Skeletal muscle satellite cell (primary cell): ENCODE data around the gene ZNF611.
"Not testable (repeated sequence)": the region's sequence is repeated elsewhere in the genome, so short reads cannot be mapped to it uniquely, and the experiment has no call there.

Source experiments
- H3K27me3 ChIP-seq: 2 replicates; pipeline ENCODE4 v1.7.0; 2013; ENCODE audit warnings: low read length; ENCODE audit not compliant: control insufficient read depth, insufficient read depth
- H3K36me3 ChIP-seq: 2 replicates; pipeline ENCODE4 v1.7.0; 2013; ENCODE audit warnings: mild to moderate bottlenecking, control low read depth, low read length; ENCODE audit not compliant: insufficient read depth
- H3K4me1 ChIP-seq: 2 replicates; pipeline ENCODE4 v1.7.0; 2013; ENCODE audit warnings: low read length; ENCODE audit not compliant: control insufficient read depth, insufficient read depth
- H3K4me2 ChIP-seq: 2 replicates; pipeline ENCODE4 v1.7.0; 2013; ENCODE audit warnings: mild to moderate bottlenecking, low read length
- H3K4me3 ChIP-seq: 2 replicates; pipeline ENCODE4 v1.7.0; 2013; ENCODE audit warnings: low read length
- H3K9ac ChIP-seq: 2 replicates; pipeline ENCODE4 v1.7.0; 2013; ENCODE audit warnings: mild to moderate bottlenecking, low read depth, low read length, moderate library complexity
- H3K9me3 ChIP-seq: replicated peaks from 2 replicates; pipeline ENCODE4 v1.7.0; 2013; ENCODE audit warnings: mild to moderate bottlenecking, control low read depth, low read length

ZNF611 gene

DNA sequence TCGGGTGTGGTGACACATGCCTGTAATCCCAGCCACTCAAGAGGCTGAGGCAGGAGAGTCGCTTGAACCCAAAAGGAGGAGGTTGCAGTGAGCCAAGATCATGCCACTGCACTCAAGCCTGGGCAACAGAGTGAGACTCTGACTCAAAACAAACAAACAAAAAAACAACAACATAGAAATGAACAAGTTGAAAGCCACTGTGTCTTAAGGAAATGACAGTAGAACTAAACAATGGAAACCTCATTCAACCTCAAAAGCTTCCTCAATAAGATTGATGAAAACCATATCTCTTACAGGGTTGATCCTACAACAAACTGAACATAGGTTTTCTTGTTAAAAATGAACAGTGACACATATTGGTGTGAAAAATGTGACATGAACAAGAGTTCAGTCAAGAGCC lies 21.8 kb downstream of the ZNF611 start:
- H3K4me2 ChIP-seq, H3K27me3 ChIP-seq, H3K4me1 ChIP-seq, H3K9ac ChIP-seq, H3K4me3 ChIP-seq, H3K9me3 ChIP-seq: not testable (repeated sequence)
- peaks cover 26% of the 10 kb centered on the region for H3K36me3 ChIP-seq

DNA sequence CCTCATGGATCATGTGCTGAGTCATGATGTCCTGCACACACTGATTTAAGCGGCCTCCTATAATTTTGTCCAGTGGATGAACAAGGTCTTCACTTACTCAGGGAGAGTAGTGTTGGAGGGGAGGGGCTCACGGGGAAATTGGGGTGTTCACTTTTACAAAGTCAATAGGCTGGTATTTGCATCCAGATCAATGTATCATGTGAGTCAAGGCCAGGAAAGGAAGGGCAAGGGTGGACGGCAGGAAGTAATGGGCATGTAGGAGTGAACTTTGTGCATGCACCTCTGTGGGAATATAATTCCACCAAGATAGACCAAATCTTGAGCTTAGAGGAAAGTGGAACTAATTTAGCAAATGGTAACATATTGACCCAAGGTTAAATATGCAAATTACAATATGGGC lies 23.2 kb downstream of the ZNF611 start:
- not testable (repeated sequence) for H3K4me2 ChIP-seq, H3K9me3 ChIP-seq, H3K9ac ChIP-seq, H3K4me1 ChIP-seq, H3K4me3 ChIP-seq, H3K27me3 ChIP-seq
- H3K36me3 ChIP-seq: peaks cover 32% of the 10 kb centered on the region

DNA sequence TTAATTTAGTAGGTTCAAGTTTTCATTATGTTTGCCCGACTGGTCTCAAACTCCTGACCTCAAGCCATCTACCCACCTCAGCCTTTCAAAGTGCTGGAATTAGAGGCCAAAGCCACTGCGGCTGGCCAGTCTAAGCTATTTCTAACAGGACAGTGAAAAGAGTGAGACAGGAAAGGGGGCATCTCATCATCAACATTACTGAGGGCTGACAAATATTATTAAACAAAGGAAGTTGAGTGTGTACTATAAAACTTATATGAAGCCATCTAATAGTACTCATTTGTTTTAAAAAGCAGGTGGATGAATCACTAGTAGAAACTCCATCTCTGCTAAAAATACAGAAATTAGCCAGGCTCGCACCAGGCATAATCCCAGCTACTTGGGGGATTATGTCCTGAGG lies 24.3 kb downstream of the ZNF611 start:
- no peak overlapping the region for H3K9ac ChIP-seq
- H3K36me3 ChIP-seq: peaks cover 43% of the 10 kb centered on the region
- no peaks in the 10 kb centered on the region for H3K4me1 ChIP-seq
- no peaks in the 10 kb centered on the region for H3K27me3 ChIP-seq
- H3K4me2 ChIP-seq: no peak overlapping the region
- peaks cover 9% of the 10 kb centered on the region for H3K9me3 ChIP-seq
- H3K4me3 ChIP-seq: no peak overlapping the region

DNA sequence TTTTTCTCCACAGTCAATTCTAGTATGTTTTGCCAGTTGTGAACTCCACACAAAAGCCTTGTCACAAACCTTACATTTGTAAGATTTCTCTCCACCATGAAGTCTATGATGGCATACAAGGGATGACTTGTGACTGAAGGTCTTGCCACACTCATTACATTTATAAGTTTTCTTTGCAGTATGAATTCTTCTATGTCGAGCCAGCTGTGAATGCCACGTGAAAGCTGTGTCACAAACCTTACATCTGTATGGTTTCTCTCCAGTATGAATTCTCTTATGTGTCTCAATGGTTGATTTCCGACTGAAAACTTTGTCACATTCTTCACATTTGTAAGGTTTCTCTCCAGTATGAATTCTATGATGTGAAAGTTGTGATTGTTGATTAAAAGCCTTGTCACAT lies 29.2 kb downstream of the ZNF611 start:
- not testable (repeated sequence) for H3K4me3 ChIP-seq
- peaks cover 34% of the 10 kb centered on the region for H3K36me3 ChIP-seq
- H3K9me3 ChIP-seq: peaks cover 18% of the 10 kb centered on the region

DNA sequence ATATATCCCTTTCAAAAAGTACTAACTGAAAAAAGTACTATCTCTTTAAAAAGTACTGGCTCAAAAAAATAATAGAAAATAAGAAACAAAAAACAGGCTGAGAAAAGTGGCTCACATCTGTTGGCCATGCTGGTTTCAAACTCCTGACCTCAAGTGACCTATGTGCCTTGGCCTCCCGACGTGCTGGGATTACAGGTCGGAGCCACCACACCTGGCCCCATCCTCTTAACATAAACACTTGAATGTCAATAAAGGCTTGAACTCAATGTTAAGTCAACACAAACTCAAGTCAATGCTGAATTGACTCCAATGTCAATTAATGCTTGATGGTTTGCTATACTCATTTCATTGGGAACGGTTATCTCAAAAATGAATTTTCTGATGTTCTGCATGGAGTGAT lies 30.9 kb downstream of the ZNF611 start:
- Histone ChIP-seq H3K4me1 (no peaks in the 10 kb centered on the region), H3K27me3 (no peaks in the 10 kb centered on the region), H3K4me3 (no peak overlapping the region), H3K9ac (no peak overlapping the region), H3K9me3 (peaks cover 18% of the 10 kb centered on the region), H3K4me2 (no peak overlapping the region), H3K36me3 (peaks cover 32% of the 10 kb centered on the region)

More for the DNA sequence above, 29.2 kb downstream of the ZNF611 start:
- H3K4me1 ChIP-seq, H3K27me3 ChIP-seq, H3K4me2 ChIP-seq, H3K9ac ChIP-seq: not testable (repeated sequence)

DNA sequence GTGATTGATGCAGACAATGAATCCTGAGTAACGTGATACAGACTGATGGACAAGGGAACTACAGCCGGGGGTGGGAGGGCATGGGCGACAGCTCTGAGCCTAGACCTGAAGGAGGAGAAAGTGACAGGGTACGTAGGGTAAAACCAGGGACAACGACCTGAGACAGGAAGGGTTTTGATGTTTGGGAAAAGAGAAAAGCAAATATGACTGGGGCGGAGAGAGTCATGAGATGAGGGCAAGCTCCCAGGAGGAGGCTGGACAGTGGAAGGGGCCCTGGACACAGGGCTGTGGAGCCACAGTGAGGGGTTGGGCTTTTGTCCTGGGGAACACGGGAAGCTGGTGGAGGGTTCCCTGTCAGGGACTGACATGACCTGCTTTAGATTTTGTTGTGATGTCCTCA lies 34.2 kb downstream of the ZNF611 start:
- no peak overlapping the region for H3K4me2 ChIP-seq
- H3K36me3 ChIP-seq: peaks cover 17% of the 10 kb centered on the region
- no peaks in the 10 kb centered on the region for H3K4me1 ChIP-seq
- H3K9me3 ChIP-seq: peaks cover 11% of the 10 kb centered on the region
- no peak overlapping the region for H3K9ac ChIP-seq
- H3K4me3 ChIP-seq: no peak overlapping the region
- no peaks in the 10 kb centered on the region for H3K27me3 ChIP-seq

DNA sequence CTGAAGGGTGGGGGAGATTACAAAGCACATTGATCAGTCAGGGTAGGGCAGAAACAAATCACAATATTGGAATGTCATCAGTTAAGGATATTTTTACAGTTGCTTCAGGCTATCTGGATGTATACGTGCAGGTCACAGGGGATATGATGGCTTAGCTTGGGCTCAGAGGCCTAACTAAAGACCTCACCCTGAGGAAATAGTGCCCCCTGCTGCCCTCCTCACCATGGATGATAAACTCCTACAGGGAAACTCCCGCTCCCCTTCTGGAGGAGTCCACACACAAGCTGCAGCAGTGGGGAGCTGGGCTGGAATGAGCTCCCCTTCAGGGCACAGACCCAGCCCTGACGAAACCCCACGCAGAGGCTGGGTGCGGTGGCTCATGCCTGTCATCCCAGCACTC lies 35.3 kb downstream of the ZNF611 start:
- not testable (repeated sequence) for H3K4me3 ChIP-seq, H3K9me3 ChIP-seq, H3K36me3 ChIP-seq, H3K27me3 ChIP-seq, H3K9ac ChIP-seq, H3K4me2 ChIP-seq, H3K4me1 ChIP-seq

DNA sequence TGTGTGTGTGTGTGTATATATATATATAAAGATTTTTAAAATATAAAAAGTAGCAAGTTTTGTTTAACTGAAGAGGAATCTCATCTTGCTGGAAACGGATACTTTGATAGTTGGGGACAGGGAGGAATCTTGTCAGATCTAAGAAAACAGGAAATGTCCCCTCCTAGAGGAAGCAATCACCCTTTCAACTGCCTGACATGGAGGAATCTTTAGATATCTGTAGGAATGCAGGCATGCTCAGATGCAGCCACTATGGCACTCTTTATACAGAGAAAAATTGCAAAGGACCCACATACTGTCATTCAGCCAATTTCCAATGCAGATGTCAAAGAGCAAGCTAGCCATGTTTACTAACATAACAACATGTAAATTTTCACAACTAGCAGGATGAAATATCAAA lies 38.8 kb downstream of the ZNF611 start:
- H3K27me3 ChIP-seq: no peaks in the 10 kb centered on the region
- no peak overlapping the region for H3K4me2 ChIP-seq
- H3K4me1 ChIP-seq: peaks cover 5% of the 10 kb centered on the region
- no peaks in the 10 kb centered on the region for H3K9me3 ChIP-seq
- H3K4me3 ChIP-seq: no peak overlapping the region
- H3K9ac ChIP-seq: no peak overlapping the region
- H3K36me3 ChIP-seq: no peaks in the 10 kb centered on the region

DNA sequence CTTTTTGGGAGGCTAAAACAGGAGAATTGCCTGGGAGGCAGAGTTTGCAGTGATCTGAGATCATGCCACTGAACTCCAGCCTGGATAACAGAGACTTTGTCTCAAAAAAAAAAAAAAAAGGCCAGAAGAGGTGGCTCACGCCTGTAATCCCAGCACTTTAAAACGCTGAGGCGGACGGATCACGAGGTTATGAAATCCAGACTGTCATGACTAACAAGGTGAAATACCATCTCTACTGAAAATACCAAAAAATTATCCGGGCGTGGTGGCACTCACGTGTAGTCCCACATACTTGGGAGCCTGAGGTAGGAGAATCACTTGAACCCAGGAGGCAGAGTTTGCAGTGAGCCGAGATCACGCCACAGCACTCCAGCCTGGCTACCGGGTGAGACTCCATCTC lies 39.9 kb downstream of the ZNF611 start:
- no peak overlapping the region for H3K9ac ChIP-seq
- H3K4me3 ChIP-seq: no peak overlapping the region
- H3K4me2 ChIP-seq: no peak overlapping the region
- no peaks in the 10 kb centered on the region for H3K36me3 ChIP-seq
- H3K9me3 ChIP-seq: no peaks in the 10 kb centered on the region
- peaks cover 10% of the 10 kb centered on the region for H3K4me1 ChIP-seq
- H3K27me3 ChIP-seq: no peaks in the 10 kb centered on the region

DNA sequence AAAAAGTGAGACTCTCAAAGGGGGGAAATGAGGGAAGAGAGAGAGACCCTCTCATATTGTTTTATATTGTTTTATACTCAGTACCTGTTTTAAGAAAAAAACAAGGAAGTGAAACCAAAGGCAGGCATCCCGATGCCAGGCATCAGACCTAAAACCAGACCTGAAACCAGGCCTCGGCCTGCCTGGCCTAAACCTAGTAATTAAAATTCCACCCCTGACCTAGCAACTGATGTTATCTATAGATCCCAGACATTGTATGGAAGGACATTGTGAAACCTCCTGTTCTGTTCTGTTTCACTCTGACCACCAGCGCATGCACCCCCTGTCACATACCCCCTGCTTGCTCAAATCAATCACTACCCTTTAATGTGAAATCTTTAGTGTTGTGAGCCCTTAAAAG lies 40.6 kb downstream of the ZNF611 start:
- H3K4me1 ChIP-seq: peaks cover 11% of the 10 kb centered on the region
- H3K36me3 ChIP-seq, H3K4me2 ChIP-seq, H3K4me3 ChIP-seq, H3K9ac ChIP-seq, H3K9me3 ChIP-seq, H3K27me3 ChIP-seq: not testable (repeated sequence)

DNA sequence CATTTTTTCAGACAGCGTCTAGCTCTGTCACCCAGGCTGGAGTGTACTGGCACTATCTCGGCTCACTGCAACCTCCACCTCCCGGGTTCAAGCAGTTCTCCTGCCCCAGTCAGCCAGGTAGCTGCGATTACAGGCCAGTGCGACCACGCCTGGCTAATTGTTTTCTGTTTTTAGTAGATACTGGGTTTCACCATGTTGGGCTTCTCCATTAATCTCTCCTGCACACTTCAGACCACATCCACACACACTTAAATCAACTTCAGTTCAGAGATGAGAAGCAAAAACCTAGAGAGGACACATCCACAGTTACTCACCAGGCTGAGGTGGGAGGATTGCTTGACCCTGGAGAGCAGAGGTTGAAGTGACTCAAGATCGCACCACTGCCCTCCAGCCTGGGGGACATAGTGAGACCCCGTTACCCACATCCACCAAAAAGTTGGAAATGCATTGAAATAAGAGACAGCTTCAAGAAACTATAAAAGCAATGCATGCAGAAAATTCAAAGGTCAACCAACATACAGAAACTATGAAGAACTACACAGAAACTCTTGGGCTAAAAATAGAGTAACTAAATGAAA lies 42.3 kb downstream of the ZNF611 start:
- Histone ChIP-seq H3K9ac (no peak overlapping the region), H3K36me3 (no peaks in the 10 kb centered on the region), H3K27me3 (no peaks in the 10 kb centered on the region), H3K4me3 (no peak overlapping the region), H3K4me2 (no peak overlapping the region), H3K9me3 (no peaks in the 10 kb centered on the region), H3K4me1 (peaks cover 19% of the 10 kb centered on the region)

DNA sequence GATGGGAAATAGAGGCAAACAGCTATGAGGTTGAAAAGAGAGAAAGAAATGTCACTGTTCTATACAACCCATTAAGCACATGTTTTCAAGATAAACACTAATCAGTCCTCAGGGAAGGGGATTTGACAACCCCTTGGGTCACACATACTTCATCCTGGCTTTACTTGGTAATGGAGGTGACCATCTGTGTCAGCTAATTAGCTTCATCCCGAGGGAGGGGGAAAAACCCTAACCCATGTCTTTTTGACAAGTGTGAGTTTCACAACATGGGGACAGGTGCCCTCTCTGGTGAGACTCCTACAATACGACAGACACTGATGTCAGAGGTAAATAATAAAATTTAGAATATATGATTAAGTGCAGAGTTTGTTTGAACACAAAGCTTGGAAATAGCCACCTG lies 43.1 kb downstream of the ZNF611 start:
- Histone ChIP-seq H3K9ac (no peak overlapping the region), H3K4me3 (no peak overlapping the region), H3K4me2 (peak overlapping the region; percentile 84), H3K4me1 (peaks cover 19% of the 10 kb centered on the region), H3K27me3 (no peaks in the 10 kb centered on the region), H3K9me3 (no peaks in the 10 kb centered on the region), H3K36me3 (no peaks in the 10 kb centered on the region)
